Measurements from ENCODE around the gene MORF4L1.

DNA sequence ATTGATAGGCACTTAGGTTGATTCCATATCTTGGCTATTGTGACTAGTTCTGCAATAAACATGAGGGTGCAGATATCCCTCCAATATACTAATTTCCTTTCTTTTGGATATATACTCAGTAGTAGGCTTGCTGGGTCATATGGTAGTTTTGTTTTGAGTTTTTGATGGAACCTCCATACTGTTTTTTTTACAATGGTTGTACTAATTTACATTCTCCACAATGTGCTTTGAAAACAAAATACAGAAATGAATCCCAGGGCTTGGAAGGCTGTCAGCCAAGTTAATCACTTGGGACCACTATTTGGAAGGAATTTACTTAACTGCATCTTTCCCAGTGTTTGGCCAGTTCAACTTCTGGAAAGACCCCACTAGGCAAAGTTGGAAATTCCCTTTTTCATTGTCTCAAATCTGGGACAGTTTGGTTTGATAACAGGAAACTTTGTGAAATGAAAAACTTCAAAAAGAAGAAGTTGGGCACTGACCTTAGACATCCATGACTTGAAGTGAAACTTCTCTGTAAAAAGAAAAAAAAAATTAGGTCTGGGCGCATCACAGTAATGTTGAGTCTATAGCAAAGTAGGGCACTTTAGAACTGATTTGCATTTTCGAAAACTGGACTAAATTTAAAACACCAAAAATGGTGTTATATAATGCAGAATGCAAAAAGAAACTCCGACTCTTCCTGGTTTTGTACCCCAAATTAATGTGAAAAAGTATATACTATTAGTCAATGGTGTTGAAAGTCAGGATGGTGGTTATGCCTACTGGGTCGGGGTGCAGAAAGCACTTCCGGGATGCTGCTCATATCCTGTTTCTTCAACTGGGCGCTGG lies 66.2 kb downstream of the MORF4L1 start:
- TF ChIP-seq, protein P1, sequence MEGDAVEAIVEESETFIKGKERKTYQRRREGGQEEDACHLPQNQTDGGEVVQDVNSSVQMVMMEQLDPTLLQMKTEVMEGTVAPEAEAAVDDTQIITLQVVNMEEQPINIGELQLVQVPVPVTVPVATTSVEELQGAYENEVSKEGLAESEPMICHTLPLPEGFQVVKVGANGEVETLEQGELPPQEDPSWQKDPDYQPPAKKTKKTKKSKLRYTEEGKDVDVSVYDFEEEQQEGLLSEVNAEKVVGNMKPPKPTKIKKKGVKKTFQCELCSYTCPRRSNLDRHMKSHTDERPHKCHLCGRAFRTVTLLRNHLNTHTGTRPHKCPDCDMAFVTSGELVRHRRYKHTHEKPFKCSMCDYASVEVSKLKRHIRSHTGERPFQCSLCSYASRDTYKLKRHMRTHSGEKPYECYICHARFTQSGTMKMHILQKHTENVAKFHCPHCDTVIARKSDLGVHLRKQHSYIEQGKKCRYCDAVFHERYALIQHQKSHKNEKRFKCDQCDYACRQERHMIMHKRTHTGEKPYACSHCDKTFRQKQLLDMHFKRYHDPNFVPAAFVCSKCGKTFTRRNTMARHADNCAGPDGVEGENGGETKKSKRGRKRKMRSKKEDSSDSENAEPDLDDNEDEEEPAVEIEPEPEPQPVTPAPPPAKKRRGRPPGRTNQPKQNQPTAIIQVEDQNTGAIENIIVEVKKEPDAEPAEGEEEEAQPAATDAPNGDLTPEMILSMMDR (IDR thresholded peaks at IDR 0.05) = no peak
- TF ChIP-seq POLR2A (IDR thresholded peaks at IDR 0.05) (no peak), POLR2AphosphoS5 (IDR thresholded peaks at IDR 0.05) (no peak)

Data from prostate gland (tissue), 2 donors.